Epidermal melanocyte (primary cell): ENCODE data around the gene ARID2.

ENCODE experiments used
- DNase-seq: peaks from one replicate; pipeline ENCODE4 v3.0.0; 2011; ENCODE audit warnings: low spot score; ENCODE audit not compliant: insufficient read length

The ARID2 gene

GRCh38 chr12:45933504-45933903 is 204.0 kb downstream of the ARID2 start:
- DNase-seq = no peak

- no peak for DNase-seq
These were observed 205.4 kb downstream of the ARID2 start for GRCh38 chr12:45934956-45935355.

GRCh38 chr12:45938566-45938965 is 209.1 kb downstream of the ARID2 start:
- DNase-seq = peak; percentile 31

- DNase-seq = no peak
These were observed 210.3 kb downstream of the ARID2 start for GRCh38 chr12:45939759-45940158.

GRCh38 chr12:45944771-45945170 is 215.3 kb downstream of the ARID2 start:
- DNase-seq = no peak

- DNase-seq = no peak
These were observed 216.9 kb downstream of the ARID2 start for GRCh38 chr12:45946435-45946834.

GRCh38 chr12:45948546-45948945 is 219.0 kb downstream of the ARID2 start:
- DNase-seq = no peak
